Measurements from ENCODE around the gene WDR33. TPM values are rescaled to one million over a fixed set of nuclear protein-coding genes. Genes with fewer than 3 reads are reported as not detected.
"Not testable (repeated sequence)": the region's sequence is repeated elsewhere in the genome, so short reads cannot be mapped to it uniquely, and the experiment has no call there.

The WDR33 gene
- total RNA-seq, 1 donor from 2014 or later, result 37.1 TPM

- H3K9me3 ChIP-seq, result no peaks in the 10 kb centered on the region
- H3K4me1 ChIP-seq, result no peaks in the 10 kb centered on the region
- no peak for TF ChIP-seq POLR2AphosphoS5 (IDR thresholded peaks at IDR 0.05; ENCODE audit: insufficient read depth in 1 of 2, low read depth in 1 of 2)
- no peak for TF ChIP-seq CTCF (IDR thresholded peaks at IDR 0.05)
- H3K36me3 ChIP-seq, result no peaks in the 10 kb centered on the region
- no peak overlapping the region for H3K27ac ChIP-seq
- no peak for DNase-seq (ENCODE audit: extremely low spot score in 2 of 2)
- no peak overlapping the region for H3K4me3 ChIP-seq
- H3K27me3 ChIP-seq, result no peaks in the 10 kb centered on the region
- intact Hi-C loops (cut with DNase I), result no loop called here
Observed at GRCh38 chr2:127820080-127820668, 9.2 kb upstream of the WDR33 start.

GRCh38 chr2:127818794-127819425 lies 7.9 kb upstream of the WDR33 start:
- Histone ChIP-seq H3K4me1 (no peaks in the 10 kb centered on the region), H3K4me3 (no peak overlapping the region), H3K27ac (no peak overlapping the region), H3K36me3 (no peaks in the 10 kb centered on the region), H3K27me3 (no peaks in the 10 kb centered on the region), H3K9me3 (no peaks in the 10 kb centered on the region)
- no peak for DNase-seq (ENCODE audit: extremely low spot score in 2 of 2)
- TF ChIP-seq POLR2AphosphoS5 (IDR thresholded peaks at IDR 0.05; ENCODE audit: insufficient read depth in 1 of 2, low read depth in 1 of 2) (no peak), POLR2A (IDR thresholded peaks at IDR 0.05) (no peak), CTCF (IDR thresholded peaks at IDR 0.05) (no peak)
- intact Hi-C loops (cut with DNase I), result loop anchor here (10.0 kb wide), 1 partner anchor 114 kb away; the partner anchor contains the start of gene SFT2D3

GRCh38 chr2:127818241-127818640 lies 7.3 kb upstream of the WDR33 start:
- intact Hi-C loops (cut with DNase I), result loop anchor here (10.0 kb wide), 1 partner anchor 113 kb away; the partner anchor contains the start of gene SFT2D3
- no peaks in the 10 kb centered on the region for H3K27me3 ChIP-seq
- TF ChIP-seq POLR2A (IDR thresholded peaks at IDR 0.05), result no peak
- no peak for TF ChIP-seq POLR2AphosphoS5 (IDR thresholded peaks at IDR 0.05; ENCODE audit: insufficient read depth in 1 of 2, low read depth in 1 of 2)
- no peak for TF ChIP-seq CTCF (IDR thresholded peaks at IDR 0.05)
- H3K27ac ChIP-seq, result no peak overlapping the region
- no peak for DNase-seq (ENCODE audit: extremely low spot score in 2 of 2)
- H3K4me1 ChIP-seq, result no peaks in the 10 kb centered on the region
- no peaks in the 10 kb centered on the region for H3K36me3 ChIP-seq
- H3K4me3 ChIP-seq, result no peak overlapping the region
- no peaks in the 10 kb centered on the region for H3K9me3 ChIP-seq

- Histone ChIP-seq H3K36me3 (no peaks in the 10 kb centered on the region), H3K27me3 (no peaks in the 10 kb centered on the region), H3K27ac (no peak overlapping the region), H3K4me3 (no peak overlapping the region), H3K4me1 (peaks cover 4% of the 10 kb centered on the region), H3K9me3 (no peaks in the 10 kb centered on the region)
- no peak for DNase-seq (ENCODE audit: extremely low spot score in 2 of 2)
- TF ChIP-seq CTCF (IDR thresholded peaks at IDR 0.05), result no peak
- TF ChIP-seq POLR2A (IDR thresholded peaks at IDR 0.05), result no peak
- no peak for TF ChIP-seq POLR2AphosphoS5 (IDR thresholded peaks at IDR 0.05; ENCODE audit: insufficient read depth in 1 of 2, low read depth in 1 of 2)
- intact Hi-C loops (cut with DNase I), result loop anchor here (10.0 kb wide), 1 partner anchor 110 kb away; the partner anchor contains the start of gene SFT2D3
Observed at GRCh38 chr2:127814677-127815076, 3.7 kb upstream of the WDR33 start.

GRCh38 chr2:127812441-127812840 lies 1.5 kb upstream of the WDR33 start:
- H3K27ac ChIP-seq; DNase-seq (ENCODE audit: extremely low spot score in 2 of 2); H3K9me3 ChIP-seq; H3K27me3 ChIP-seq; H3K4me3 ChIP-seq; H3K36me3 ChIP-seq: not testable (repeated sequence)
- peaks cover 25% of the 10 kb centered on the region for H3K4me1 ChIP-seq
- intact Hi-C loops (cut with DNase I), result loop anchor here (10.0 kb wide), 1 partner anchor 108 kb away; the partner anchor contains the start of gene SFT2D3
